GM19239 (cell line): Measurements from ENCODE around the gene HMCES.
A peak's percentile ranks its signal among the peaks of the same experiment; 100 is the strongest.
"Not testable (repeated sequence)": the region's sequence is repeated elsewhere in the genome, so short reads cannot be mapped to it uniquely, and the experiment has no call there.

ENCODE experiments used
- DNase-seq: peaks from one replicate; pipeline ENCODE4 v3.0.0; 2011; ENCODE audit warnings: low spot score; ENCODE audit not compliant: insufficient read length
- FAIRE-seq: peaks from 2 replicates; lab custom pipeline; 2011; peaks lifted over from hg19 to GRCh38; lab: Jason Lieb, UNC

HMCES gene

GRCh38 chr3:129256270-129256669, 22.4 kb upstream of the HMCES start:
- DNase-seq, result no peak
- FAIRE-seq, result no peak

- DNase-seq, result no peak
- FAIRE-seq, result no peak
These were observed 21.1 kb upstream of the HMCES start for GRCh38 chr3:129257609-129258008.

- no peak for DNase-seq
- no peak for FAIRE-seq
These were observed 18.8 kb upstream of the HMCES start for GRCh38 chr3:129259612-129260477.

- FAIRE-seq, result no peak
- no peak for DNase-seq
These were observed 18.1 kb upstream of the HMCES start for GRCh38 chr3:129260606-129261005.

GRCh38 chr3:129261894-129262293, 16.8 kb upstream of the HMCES start:
- no peak for DNase-seq
- FAIRE-seq, result no peak

- no peak for DNase-seq
- FAIRE-seq, result no peak
These were observed 15.3 kb upstream of the HMCES start for GRCh38 chr3:129263161-129263910.

GRCh38 chr3:129264994-129265393, 13.7 kb upstream of the HMCES start:
- FAIRE-seq, result not testable (repeated sequence)

GRCh38 chr3:129266651-129267050, 12.0 kb upstream of the HMCES start:
- DNase-seq, result no peak

More at GRCh38 chr3:129264994-129265393, 13.7 kb upstream of the HMCES start:
- not testable (repeated sequence) for DNase-seq

GRCh38 chr3:129268396-129268795, 10.3 kb upstream of the HMCES start:
- no peak for DNase-seq
- no peak for FAIRE-seq

More at GRCh38 chr3:129266651-129267050, 12.0 kb upstream of the HMCES start:
- FAIRE-seq, result no peak

- FAIRE-seq (no peak), DNase-seq (no peak)
These were observed 7.0 kb upstream of the HMCES start for GRCh38 chr3:129271674-129272073.

- FAIRE-seq, result peak; percentile 94
- peak; percentile 78 for DNase-seq
These were observed 2.3 kb upstream of the HMCES start for GRCh38 chr3:129276385-129276784.

- FAIRE-seq (peak; percentile 92), DNase-seq (no peak)
These were observed 820 bp upstream of the HMCES start for GRCh38 chr3:129277829-129278271.

- DNase-seq (no peak), FAIRE-seq (peak; percentile 82)
These were observed 566 bp downstream of the HMCES start for GRCh38 chr3:129278966-129279906.

GRCh38 chr3:129280183-129280582, 1.5 kb downstream of the HMCES start:
- FAIRE-seq (no peak), DNase-seq (no peak)

- FAIRE-seq (no peak), DNase-seq (no peak)
These were observed 3.1 kb downstream of the HMCES start for GRCh38 chr3:129281726-129282125.

- peak; percentile 69 for DNase-seq
- FAIRE-seq, result peak; percentile 99
These were observed 4.2 kb downstream of the HMCES start for GRCh38 chr3:129282727-129283327.

GRCh38 chr3:129286081-129286480, 7.4 kb downstream of the HMCES start:
- FAIRE-seq, result no peak
- no peak for DNase-seq

- DNase-seq, result no peak
- FAIRE-seq, result no peak
These were observed 9.8 kb downstream of the HMCES start for GRCh38 chr3:129288446-129288845.

- no peak for DNase-seq
- no peak for FAIRE-seq
These were observed 10.7 kb downstream of the HMCES start for GRCh38 chr3:129289201-129289921.
